GM20431 (cell line): ENCODE results near the gene E2F2.
"Not testable (repeated sequence)": the region's sequence is repeated elsewhere in the genome, so short reads cannot be mapped to it uniquely, and the experiment has no call there.

Source experiments
- in situ Hi-C: fragments of 300-500 bp; cut with MseI, MboI; formaldehyde crosslinking; loops from one replicate; pipeline ENCODE4 v1.15.0; 2020; ENCODE audit warnings: low sequenced_read_pairs; ENCODE audit not compliant: unreplicated experiment

E2F2 gene

GRCh38 chr1:23525558-23526250 lies 5.3 kb downstream of the E2F2 start:
- in situ Hi-C loops = no loop called here

DNA sequence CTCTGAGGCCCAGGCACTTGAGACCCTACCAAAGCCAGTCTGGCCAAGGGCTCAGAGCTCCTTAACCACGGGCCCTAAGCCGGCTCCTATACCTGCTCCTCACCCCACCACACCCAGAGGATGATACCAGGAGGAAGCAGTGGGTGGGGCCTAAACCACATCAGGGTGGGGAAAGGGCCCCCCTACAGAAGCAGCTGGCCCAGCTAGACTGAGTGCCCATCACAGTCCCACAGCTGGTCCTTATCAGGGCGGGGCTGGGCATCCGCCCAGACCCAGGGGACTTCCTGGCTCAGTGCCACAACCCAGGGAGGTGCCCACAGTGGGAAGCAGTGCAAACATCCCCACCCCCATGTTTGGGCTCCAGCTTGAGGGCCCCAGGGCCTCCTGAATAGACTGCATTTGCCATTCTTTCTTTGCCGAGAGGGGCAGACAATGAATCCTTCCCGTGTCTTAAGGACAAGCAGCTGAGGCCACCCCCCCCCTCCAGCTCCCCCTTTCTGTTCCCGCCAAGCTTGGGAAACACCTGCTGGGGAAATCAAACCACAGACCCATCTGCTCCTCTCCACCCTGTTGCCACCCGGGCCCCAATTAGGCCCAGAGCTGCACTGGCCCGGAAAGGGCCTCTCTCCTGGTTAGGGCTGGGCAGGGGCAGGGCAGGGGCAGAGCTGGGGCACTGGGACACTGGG lies 6.2 kb downstream of the E2F2 start:
- in situ Hi-C loops = no loop called here

DNA sequence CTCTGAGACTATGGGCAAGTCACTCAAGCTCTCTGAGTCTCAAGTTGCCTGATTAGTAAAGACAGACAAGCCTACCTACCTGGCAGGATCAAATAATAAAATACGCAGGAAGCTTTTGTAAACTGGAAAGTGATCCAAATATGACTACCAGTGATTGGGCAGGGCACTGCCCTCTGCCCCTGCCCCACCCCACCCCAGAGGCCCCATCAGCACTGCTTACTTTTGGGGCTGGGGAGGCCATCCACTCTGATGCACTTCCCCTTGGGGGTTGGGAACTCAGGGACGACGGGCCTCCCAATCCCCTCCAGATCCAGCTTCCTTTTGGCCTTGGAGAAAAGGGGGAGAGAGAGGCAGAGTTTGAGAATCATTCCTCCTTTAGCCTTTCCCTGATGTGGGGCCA lies 6.9 kb downstream of the E2F2 start:
- in situ Hi-C loops = no loop called here

- in situ Hi-C loops = no loop called here
Observed at GRCh38 chr1:23522244-23522982, 8.6 kb downstream of the E2F2 start.

- in situ Hi-C loops = no loop called here
Observed at GRCh38 chr1:23521588-23521987, 9.4 kb downstream of the E2F2 start.

DNA sequence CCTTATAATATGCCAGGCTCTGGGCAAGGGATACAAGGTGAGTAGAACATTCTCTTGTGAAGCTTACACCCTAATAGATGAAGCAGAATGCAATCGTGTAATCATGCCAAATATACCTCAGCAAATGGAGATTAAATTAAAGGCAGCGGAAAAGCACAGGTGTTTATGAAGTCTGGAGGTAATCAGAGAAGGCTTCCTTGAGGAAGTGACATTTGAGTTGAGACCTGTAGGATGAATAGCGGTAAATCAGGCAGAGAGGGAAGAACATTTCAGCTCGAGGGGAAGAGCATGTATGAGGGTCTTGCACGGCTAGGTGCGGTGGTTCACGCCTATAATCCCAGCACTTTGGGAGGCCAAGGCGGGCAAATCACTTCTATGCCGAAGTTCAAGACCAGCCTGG lies 13.5 kb downstream of the E2F2 start:
- in situ Hi-C loops = no loop called here

- in situ Hi-C loops = no loop called here
Observed at GRCh38 chr1:23515905-23516304, 15.1 kb downstream of the E2F2 start.

DNA sequence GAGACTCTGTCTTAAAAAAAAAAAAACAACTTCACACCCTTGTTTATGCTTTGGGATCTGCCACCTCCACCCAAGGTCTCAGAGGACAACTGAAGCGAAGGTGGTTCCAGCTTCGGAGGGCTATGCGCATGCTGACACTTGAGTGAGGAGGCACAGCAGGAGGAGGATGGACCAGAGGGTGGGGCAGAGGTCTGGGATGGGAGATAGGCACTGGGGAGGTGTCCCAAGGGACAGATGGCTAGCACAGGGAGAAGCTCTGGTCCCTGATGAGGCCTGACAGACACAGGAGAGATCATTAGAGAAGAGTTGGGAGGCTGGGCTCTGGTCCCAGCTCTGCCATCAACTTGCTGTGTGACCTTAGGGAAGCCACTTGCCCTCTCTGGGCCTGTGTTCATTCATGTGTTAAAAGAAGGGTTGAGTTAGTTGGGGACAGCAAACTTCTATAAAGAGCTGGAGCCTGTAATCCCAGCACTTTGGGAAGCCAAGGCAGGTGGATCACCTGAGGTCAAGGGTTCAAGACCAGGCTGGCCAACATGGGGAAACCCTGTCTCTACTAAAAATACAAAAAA lies 16.8 kb downstream of the E2F2 start:
- in situ Hi-C loops = no loop called here

- in situ Hi-C loops = no loop called here
Observed at GRCh38 chr1:23509896-23510295, 21.1 kb downstream of the E2F2 start.

DNA sequence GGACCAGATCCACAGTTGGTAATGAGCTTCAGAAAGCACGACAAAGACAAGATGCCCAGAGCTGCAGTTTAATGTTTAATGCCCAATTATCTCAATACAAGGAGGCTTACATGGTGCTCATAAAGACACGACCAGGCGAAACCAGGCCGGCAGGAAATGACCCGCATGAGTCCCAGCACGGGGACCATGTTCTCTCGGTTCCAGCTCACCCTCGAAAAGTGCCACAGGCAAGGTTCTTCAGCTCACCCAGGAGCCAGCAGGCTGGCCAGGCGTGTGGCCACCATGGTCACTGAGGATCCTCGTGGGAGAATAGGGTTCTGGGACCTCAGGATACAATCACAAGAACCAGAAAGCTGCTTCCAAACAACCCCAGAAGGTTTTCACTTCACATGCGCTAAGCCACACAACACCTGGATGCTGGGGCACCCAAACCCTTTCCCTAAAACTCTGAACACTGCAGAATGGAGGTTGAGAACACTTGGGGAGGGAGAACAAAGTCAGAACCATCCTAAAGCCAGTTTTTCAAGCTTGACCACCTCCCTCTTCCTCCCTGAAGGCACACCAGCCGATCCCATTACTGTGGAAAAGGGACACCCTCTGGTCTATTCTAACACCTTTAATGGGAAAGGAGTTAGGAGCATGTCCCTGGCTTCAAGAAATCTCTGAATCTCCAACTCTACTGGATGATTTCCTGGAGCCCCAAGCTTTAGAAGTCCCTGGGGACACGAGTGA lies 24.5 kb downstream of the E2F2 start:
- in situ Hi-C loops = no loop called here

DNA sequence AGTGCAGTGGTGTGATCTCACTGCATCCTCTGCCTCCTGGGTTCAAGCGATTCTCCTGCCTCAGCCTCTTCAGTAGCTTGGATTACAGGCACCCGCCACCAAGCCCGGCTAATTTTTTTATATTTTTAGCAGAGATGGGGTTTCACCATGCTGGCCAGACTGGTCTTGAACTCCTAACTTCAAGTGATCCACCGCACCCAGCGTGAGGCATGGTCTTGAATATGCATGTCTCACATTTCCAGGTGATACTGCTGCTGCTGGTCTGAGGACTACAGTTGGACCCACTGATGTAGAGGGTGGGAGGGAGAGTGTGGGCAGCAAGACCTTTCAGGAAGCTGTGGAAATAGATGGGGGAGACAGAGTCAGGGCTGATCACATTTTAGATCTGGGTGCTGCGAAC lies 25.2 kb downstream of the E2F2 start:
- in situ Hi-C loops = no loop called here

- in situ Hi-C loops = not testable (repeated sequence)
Observed at GRCh38 chr1:23504156-23504555, 26.9 kb downstream of the E2F2 start.

DNA sequence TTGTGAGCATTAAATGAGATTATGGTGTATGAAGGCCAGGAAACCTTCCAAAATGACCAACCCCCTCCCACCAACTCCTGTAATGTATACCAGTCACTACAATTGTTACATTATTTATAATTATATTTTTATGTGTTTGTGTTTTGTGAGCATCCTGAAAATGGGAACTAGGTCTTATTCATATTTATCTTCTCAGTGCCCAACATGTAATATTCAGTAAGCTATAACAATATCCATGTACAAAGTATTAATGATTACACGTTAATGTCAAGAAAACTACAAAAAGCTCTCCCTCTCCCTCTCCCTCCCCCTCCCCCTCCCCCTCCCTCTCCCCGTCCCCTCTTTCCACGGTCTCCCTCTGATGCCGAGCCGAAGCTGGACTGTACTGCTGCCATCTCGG lies 28.1 kb downstream of the E2F2 start:
- in situ Hi-C loops = no loop called here

DNA sequence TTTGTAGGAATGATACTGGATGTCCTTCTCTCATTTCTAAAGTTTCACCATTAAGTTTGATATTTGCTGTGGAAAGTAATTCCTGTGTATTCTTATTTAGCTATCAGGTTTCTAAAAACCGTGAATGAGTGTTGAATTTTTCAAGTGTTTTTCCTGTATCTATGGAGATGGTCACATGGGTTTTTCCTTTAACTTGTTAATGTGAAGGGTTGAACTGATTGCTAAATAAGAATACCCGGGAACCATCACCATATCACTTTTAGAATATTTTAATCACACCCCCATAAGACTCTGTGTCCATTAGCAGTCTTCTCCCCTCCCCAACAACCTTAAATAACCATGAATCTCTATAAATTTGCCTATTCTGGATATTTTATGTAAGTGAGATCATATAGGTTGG lies 30.6 kb downstream of the E2F2 start:
- in situ Hi-C loops = no loop called here

DNA sequence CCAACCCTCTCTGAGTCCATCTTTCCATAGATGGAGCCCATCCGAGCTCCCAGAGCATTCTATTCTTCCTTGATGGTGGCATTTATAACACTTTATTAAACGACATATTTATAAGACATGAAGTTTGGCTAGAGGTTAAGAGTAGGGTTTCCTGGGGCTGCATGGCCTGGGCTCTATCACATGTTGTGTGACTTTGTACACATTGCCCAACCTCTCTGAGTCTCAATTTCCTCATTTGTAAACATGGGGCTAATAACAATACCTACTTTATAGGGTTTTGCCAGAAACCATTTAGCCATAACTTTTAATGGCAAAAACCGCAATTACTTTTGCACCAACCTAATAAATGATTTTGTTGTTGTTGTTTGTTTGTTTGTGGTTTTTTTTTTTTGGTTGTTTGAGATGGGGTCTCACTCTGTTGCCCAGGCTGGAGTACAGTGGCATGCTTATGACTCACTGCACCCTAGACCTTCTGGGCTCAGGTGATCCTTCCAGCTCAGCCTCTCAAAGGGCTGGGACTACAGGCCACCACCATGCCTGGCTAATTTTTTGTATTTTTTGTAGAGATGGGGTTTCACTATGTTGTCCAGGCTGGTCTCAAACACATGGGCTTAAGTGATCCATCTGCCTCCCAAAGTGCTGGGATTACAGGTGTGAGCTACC lies 33.1 kb downstream of the E2F2 start:
- in situ Hi-C loops = no loop called here

- in situ Hi-C loops = no loop called here
Observed at GRCh38 chr1:23496490-23497181, 34.4 kb downstream of the E2F2 start.

- in situ Hi-C loops = not testable (repeated sequence)
Observed at GRCh38 chr1:23494836-23495235, 36.2 kb downstream of the E2F2 start.

- in situ Hi-C loops = not testable (repeated sequence)
Observed at GRCh38 chr1:23492776-23493175, 38.3 kb downstream of the E2F2 start.

DNA sequence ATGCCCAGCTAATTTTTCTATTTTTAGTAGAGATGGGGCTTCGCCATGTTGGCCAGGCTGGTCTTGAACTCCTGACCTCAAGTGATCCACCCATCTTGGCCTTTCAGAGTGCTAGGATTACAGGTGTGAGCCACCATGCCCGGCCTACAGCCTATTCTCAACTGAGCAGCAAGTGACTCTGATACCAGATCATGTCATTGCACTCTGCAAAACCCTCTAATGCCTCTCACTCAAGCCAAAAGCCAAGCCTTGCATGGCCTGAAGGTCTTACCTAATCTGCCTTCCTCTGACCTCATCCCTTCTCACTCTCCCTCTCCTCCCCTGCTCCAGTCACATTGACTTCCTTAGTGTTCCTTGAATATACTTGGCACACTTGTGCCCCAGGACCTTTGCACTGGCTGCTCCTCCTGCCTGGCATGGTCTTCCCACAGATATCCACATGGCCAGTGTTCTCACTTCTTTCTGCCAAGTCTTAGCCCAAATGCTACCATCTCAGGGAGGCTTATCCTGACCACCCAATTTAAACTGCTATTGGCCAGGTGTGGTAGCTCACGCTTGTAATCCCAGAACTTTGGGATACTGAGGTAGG lies 38.8 kb downstream of the E2F2 start:
- in situ Hi-C loops = no loop called here
